Sigmoid colon (tissue), 4 donors: ENCODE measurements around the gene SMIM35.

ENCODE experiments used
- EP300 ChIP-seq, 4 donors: sonication (generic); formaldehyde crosslinking; IDR thresholded peaks; one replicate each; pipeline ENCODE4 v1.6.1; 2017; ENCODE audit warnings: antibody characterized with exemption in 4 of 4
- POLR2AphosphoS5 ChIP-seq, 4 donors: sonication (generic); formaldehyde crosslinking; IDR thresholded peaks; one replicate each; pipeline ENCODE4 v1.6.1; 2017; ENCODE audit warnings: antibody characterized with exemption in 4 of 4
- TF ChIP-seq, protein P1 (sequence below), 4 experiments: fragments of 450-650 bp in 3 of 4; fragments of 200-600 bp in 1 of 4; IDR thresholded peaks; one replicate each; pipeline ENCODE4 v1.5.1; 2016 to 2019; ENCODE audit warnings: antibody characterized with exemption in 4 of 4, mild to moderate bottlenecking in 3 of 4, moderate library complexity in 2 of 4

DNA sequence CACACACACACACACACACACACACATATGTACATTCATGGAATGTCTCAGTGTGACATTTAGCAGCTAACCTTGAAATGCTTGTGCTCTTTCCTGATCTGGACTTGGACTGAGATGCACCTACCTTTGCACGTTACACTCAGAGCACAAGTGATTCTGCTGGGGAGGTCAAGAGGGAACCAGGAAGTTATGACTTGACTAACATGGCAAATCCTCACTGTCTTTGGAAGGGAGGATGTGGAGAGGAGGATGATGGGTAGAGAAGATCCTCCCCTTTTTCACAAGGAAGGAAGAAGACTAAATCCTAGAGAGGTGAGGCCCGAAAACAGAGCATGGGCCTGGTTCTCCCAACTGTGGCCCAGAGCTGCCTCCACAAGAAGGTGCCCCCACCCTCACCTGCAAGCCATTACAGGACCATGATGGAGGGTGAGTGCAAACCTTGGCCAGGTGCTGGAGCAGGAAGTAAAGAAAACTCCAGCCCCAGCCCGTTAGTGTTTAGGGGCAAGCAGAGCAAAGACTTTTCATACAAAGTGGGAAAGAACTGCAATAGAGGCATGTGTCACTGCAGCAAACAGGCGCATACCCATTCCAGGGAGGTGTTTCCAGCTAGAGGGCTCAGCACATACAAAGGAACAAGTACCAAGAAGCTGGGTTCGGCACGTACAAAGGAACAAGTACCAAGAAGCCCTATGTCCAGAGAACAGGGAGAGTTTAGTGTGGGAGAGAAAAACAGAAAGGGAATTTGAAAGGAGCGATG, 39.5 kb upstream of the SMIM35 start:
- TF ChIP-seq POLR2AphosphoS5 (IDR thresholded peaks at IDR 0.05) (no peak), EP300 (IDR thresholded peaks at IDR 0.05) (no peak)
- TF ChIP-seq, protein P1, sequence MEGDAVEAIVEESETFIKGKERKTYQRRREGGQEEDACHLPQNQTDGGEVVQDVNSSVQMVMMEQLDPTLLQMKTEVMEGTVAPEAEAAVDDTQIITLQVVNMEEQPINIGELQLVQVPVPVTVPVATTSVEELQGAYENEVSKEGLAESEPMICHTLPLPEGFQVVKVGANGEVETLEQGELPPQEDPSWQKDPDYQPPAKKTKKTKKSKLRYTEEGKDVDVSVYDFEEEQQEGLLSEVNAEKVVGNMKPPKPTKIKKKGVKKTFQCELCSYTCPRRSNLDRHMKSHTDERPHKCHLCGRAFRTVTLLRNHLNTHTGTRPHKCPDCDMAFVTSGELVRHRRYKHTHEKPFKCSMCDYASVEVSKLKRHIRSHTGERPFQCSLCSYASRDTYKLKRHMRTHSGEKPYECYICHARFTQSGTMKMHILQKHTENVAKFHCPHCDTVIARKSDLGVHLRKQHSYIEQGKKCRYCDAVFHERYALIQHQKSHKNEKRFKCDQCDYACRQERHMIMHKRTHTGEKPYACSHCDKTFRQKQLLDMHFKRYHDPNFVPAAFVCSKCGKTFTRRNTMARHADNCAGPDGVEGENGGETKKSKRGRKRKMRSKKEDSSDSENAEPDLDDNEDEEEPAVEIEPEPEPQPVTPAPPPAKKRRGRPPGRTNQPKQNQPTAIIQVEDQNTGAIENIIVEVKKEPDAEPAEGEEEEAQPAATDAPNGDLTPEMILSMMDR (IDR thresholded peaks at IDR 0.05), result no peak
